Activated CD4-positive, alpha-beta T cell treated with anti-CD3 and anti-CD28 coated beads, Interleukin-2, amount 50 U/mL, for 4 hours (primary cell): ENCODE data around the gene RBBP9.
"Not testable (repeated sequence)": the region's sequence is repeated elsewhere in the genome, so short reads cannot be mapped to it uniquely, and the experiment has no call there.

Source experiments
- DNase-seq, 2 experiments: peaks; one replicate each; pipeline ENCODE4 v3.0.0-alpha.2; 2020

The RBBP9 gene

GRCh38 chr20:18496740-18497592 is at the start of gene RBBP9:
Gene RBBP9 (minus strand): TSS chr20:18497225. CDS start chr20:18497167, 58 bp downstream.
- peak; percentile 59 for DNase-seq

GRCh38 chr20:18545566-18545965 is 48.5 kb upstream of the RBBP9 start:
- DNase-seq, result no peak

GRCh38 chr20:18543932-18544331 is 46.9 kb upstream of the RBBP9 start:
- DNase-seq, result no peak

- DNase-seq, result no peak
Observed at GRCh38 chr20:18543216-18543615, 46.2 kb upstream of the RBBP9 start.

- no peak for DNase-seq
Observed at GRCh38 chr20:18541741-18542140, 44.7 kb upstream of the RBBP9 start.

GRCh38 chr20:18537651-18538050 is 40.6 kb upstream of the RBBP9 start:
- DNase-seq, result no peak

- no peak for DNase-seq
Observed at GRCh38 chr20:18533978-18534644, 37.1 kb upstream of the RBBP9 start.

GRCh38 chr20:18533491-18533890 is 36.5 kb upstream of the RBBP9 start:
- DNase-seq, result no peak

- DNase-seq, result no peak
Observed at GRCh38 chr20:18532626-18533025, 35.6 kb upstream of the RBBP9 start.

GRCh38 chr20:18529041-18529440 is 32.0 kb upstream of the RBBP9 start:
- DNase-seq, result no peak

GRCh38 chr20:18527836-18528235 is 30.8 kb upstream of the RBBP9 start:
- DNase-seq, result no peak

GRCh38 chr20:18527339-18527738 is 30.3 kb upstream of the RBBP9 start:
- DNase-seq, result no peak

GRCh38 chr20:18526761-18527160 is 29.7 kb upstream of the RBBP9 start:
- not testable (repeated sequence) for DNase-seq

- DNase-seq, result no peak
Observed at GRCh38 chr20:18524646-18525045, 27.6 kb upstream of the RBBP9 start.

- no peak for DNase-seq
Observed at GRCh38 chr20:18523066-18523465, 26.0 kb upstream of the RBBP9 start.

- DNase-seq, result not testable (repeated sequence)
Observed at GRCh38 chr20:18522066-18522465, 25.0 kb upstream of the RBBP9 start.

- no peak for DNase-seq
Observed at GRCh38 chr20:18515973-18516372, 18.9 kb upstream of the RBBP9 start.

GRCh38 chr20:18514127-18514526 is 17.1 kb upstream of the RBBP9 start:
- DNase-seq, result no peak

GRCh38 chr20:18513208-18513607 is 16.2 kb upstream of the RBBP9 start:
- DNase-seq, result no peak

GRCh38 chr20:18511571-18511970 is 14.5 kb upstream of the RBBP9 start:
- no peak for DNase-seq

GRCh38 chr20:18507218-18508191 is 10.5 kb upstream of the RBBP9 start, which contains the start of gene SEC23B:
Gene SEC23B (plus strand): TSS chr20:18507940. CDS start chr20:18510836, 2,896 bp downstream.
- peak; percentile 98 for DNase-seq

GRCh38 chr20:18506744-18507143 is 9.7 kb upstream of the RBBP9 start:
- no peak for DNase-seq
